K562 (cell line): ENCODE data around the gene NRXN3. TPM values are rescaled to one million over a fixed set of nuclear protein-coding genes. Genes with fewer than 3 reads are reported as not detected.

Source experiments
- ATAC-seq: fragments of 200-7000 bp; cut with Tn5 transposase; 3 replicates; pipeline ENCODE4 v1.9.1; 2020; ENCODE audit warnings: moderate library complexity
- BruUV-seq: library from RNA; stranded (reverse); fragments of 400-500 nt; replicated peaks from 2 replicates; lab custom pipeline; 2021; lab: Mats Ljungman, UMichigan
- CTCF ChIA-PET: fragments of 300-600 bp; formaldehyde crosslinking; extraction: SDS; loops from one replicate; lab custom pipeline; 2021; ENCODE audit warnings: low intra/inter-chr PET ratio; lab: Yijun Ruan, JAX
- POLR2A ChIA-PET: fragments of 300-600, 350-650 bp; sonication (Branson Sonifier 250); formaldehyde crosslinking; extraction: SDS; loops from one replicate; lab custom pipeline; 2021; ENCODE audit warnings: antibody characterized with exemption, inconsistent platforms; lab: Yijun Ruan, JAX
- DNase-seq, 4 experiments: peaks; one replicate each; pipeline versions ENCODE4 v3.0.0 to v3.0.0-alpha.2; 2011 to 2018; ENCODE audit warnings: low spot score in 3 of 4, mixed read lengths in 3 of 4; ENCODE audit errors: extremely low read depth in 1 of 4
- FAIRE-seq: peaks from 2 replicates; lab custom pipeline; 2011; peaks lifted over from hg19 to GRCh38; lab: Jason Lieb, UNC
- H2AFZ ChIP-seq: 2 replicates; pipeline ENCODE4 v1.6.0; 2011; ENCODE audit warnings: low read depth, low read length, control low read depth, inconsistent platforms
- H3K27ac ChIP-seq: fragments of 200-600 bp; 3 replicates; pipeline ENCODE4 v1.8.0; 2011; ENCODE audit warnings: low read depth, mild to moderate bottlenecking, control low read depth, inconsistent platforms, low read length, moderate library complexity, mixed read lengths; ENCODE audit errors: extremely low read depth
- H3K27me3 ChIP-seq, 2 experiments: fragments of 300-600 bp in 1 of 2; 2 replicates in 1 of 2; 3 replicates in 1 of 2; pipeline versions ENCODE4 v1.6.0 to v1.8.0; 2011; ENCODE audit warnings: inconsistent platforms in 2 of 2, low read length in 2 of 2, mild to moderate bottlenecking in 1 of 2, mixed read lengths in 1 of 2, moderate library complexity in 1 of 2; ENCODE audit not compliant: control insufficient read depth in 2 of 2, insufficient read depth in 2 of 2
- H3K36me3 ChIP-seq: fragments of 300-600 bp; 3 replicates; pipeline ENCODE4 v1.8.0; 2011; ENCODE audit warnings: mild to moderate bottlenecking, low read length, inconsistent platforms; ENCODE audit not compliant: control insufficient read depth, insufficient read depth
- H3K4me1 ChIP-seq, 2 experiments: fragments of 200-600 bp in 1 of 2; replicated peaks in 1 of 2; 2 replicates in 1 of 2; 3 replicates in 1 of 2; pipeline versions ENCODE4 v1.5.1 to v1.8.0; 2011; ENCODE audit warnings: inconsistent platforms in 2 of 2, low read length in 2 of 2, mild to moderate bottlenecking in 1 of 2, mixed read lengths in 1 of 2, moderate library complexity in 1 of 2; ENCODE audit not compliant: control insufficient read depth in 2 of 2, insufficient read depth in 2 of 2
- H3K4me2 ChIP-seq: 2 replicates; pipeline ENCODE4 v1.6.1; 2011; ENCODE audit warnings: low read length, control low read depth, inconsistent platforms, mixed read lengths; ENCODE audit not compliant: insufficient read depth
- H3K4me3 ChIP-seq: fragments of 200-600 bp; sonication (generic), shearing (Covaris generic); 2 replicates; pipeline ENCODE4 v1.5.1; 2016; ENCODE audit warnings: control low read depth, inconsistent platforms
- H3K79me2 ChIP-seq: fragments of 200-600 bp; 3 replicates; pipeline ENCODE4 v1.8.0; 2011; ENCODE audit warnings: low read length, inconsistent platforms; ENCODE audit not compliant: control insufficient read depth, insufficient read depth
- H3K9ac ChIP-seq, 2 experiments: 2 replicates each; pipeline versions ENCODE4 v1.6.0 to v1.6.1; 2011; ENCODE audit warnings: low read depth in 2 of 2, low read length in 2 of 2, control low read depth in 1 of 2, inconsistent platforms in 1 of 2, mild to moderate bottlenecking in 1 of 2, mixed read lengths in 1 of 2; ENCODE audit not compliant: insufficient read depth in 1 of 2
- H3K9me1 ChIP-seq: one replicate; pipeline ENCODE4 v1.6.0; 2011; ENCODE audit warnings: inconsistent platforms, mild to moderate bottlenecking, low read length, moderate library complexity; ENCODE audit not compliant: control insufficient read depth, insufficient read depth
- H3K9me3 ChIP-seq: replicated peaks from 2 replicates; pipeline ENCODE4 v1.5.1; 2011; ENCODE audit warnings: low read depth, low read length, inconsistent platforms; ENCODE audit not compliant: control insufficient read depth, insufficient read depth
- H4K20me1 ChIP-seq: replicated peaks from 2 replicates; pipeline ENCODE4 v1.6.1; 2011; ENCODE audit warnings: low read length, inconsistent platforms, mixed read lengths; ENCODE audit not compliant: control insufficient read depth, insufficient read depth
- CHD2 ChIP-seq: IDR thresholded peaks from 2 replicates; pipeline ENCODE4 v1.6.1; 2011; ENCODE audit warnings: low read depth, low read length
- CREB1 ChIP-seq, 2 experiments: sonication (generic) in 1 of 2; formaldehyde crosslinking in 1 of 2; IDR thresholded peaks; 2 replicates each; pipeline versions ENCODE4 v1.6.1 to v1.8.0; 2012 to 2022; ENCODE audit warnings: inconsistent platforms in 1 of 2, mild to moderate bottlenecking in 1 of 2, missing genetic modification reagents in 1 of 2, moderate library complexity in 1 of 2
- ELF2 ChIP-seq: fragments of 250-450 bp; sonication (Bioruptor Pico); IDR thresholded peaks from 2 replicates; pipeline ENCODE4 v1.5.0; 2021; ENCODE audit warnings: mild to moderate bottlenecking
- FOXK1 ChIP-seq: sonication (generic); formaldehyde crosslinking; IDR thresholded peaks from 2 replicates; pipeline ENCODE4 v1.8.0; 2022; ENCODE audit warnings: missing genetic modification reagents, mild to moderate bottlenecking, borderline replicate concordance
- KLF16 ChIP-seq: IDR thresholded peaks from 2 replicates; pipeline ENCODE4 v1.6.1; 2016; ENCODE audit warnings: antibody characterized with exemption
- NR2C2 ChIP-seq, 2 experiments: fragments of 200-800 bp in 1 of 2; sonication (Bioruptor generic) in 1 of 2; sonication (generic) in 1 of 2; formaldehyde crosslinking in 1 of 2; IDR thresholded peaks; 2 replicates each; pipeline versions ENCODE4 v1.6.1 to v1.8.0; 2016 to 2022; ENCODE audit warnings: mild to moderate bottlenecking in 1 of 2, missing compliant biosample characterization in 1 of 2, missing genetic modification characterization in 1 of 2, missing genetic modification reagents in 1 of 2
- POU5F1 ChIP-seq: fragments of 150-350 bp; IDR thresholded peaks from 2 replicates; pipeline ENCODE4 v1.6.1; 2014; ENCODE audit warnings: borderline replicate concordance, low read length, low read depth, mild to moderate bottlenecking; ENCODE audit not compliant: partially characterized antibody
- SNRNP70 ChIP-seq: fragments of 200-400 bp; formaldehyde crosslinking; optimal IDR thresholded peaks from 2 replicates; pipeline ENCODE3; 2017; ENCODE audit warnings: low read depth, low read length
- TBL1XR1 ChIP-seq, 2 experiments: IDR thresholded peaks; 2 replicates each; pipeline ENCODE4 v1.6.1; 2012; ENCODE audit warnings: improper control_type of control experiment in 2 of 2, low read length in 2 of 2, mild to moderate bottlenecking in 1 of 2
- TEAD4 ChIP-seq, 2 experiments: sonication (generic) in 1 of 2; formaldehyde crosslinking in 1 of 2; IDR thresholded peaks; 2 replicates each; pipeline versions ENCODE4 v1.6.1 to v1.8.0; 2012 to 2022; ENCODE audit warnings: borderline replicate concordance in 1 of 2, inconsistent platforms in 1 of 2, low read length in 1 of 2, mild to moderate bottlenecking in 1 of 2, missing genetic modification reagents in 1 of 2
- TFAP4 ChIP-seq: sonication (generic); formaldehyde crosslinking; IDR thresholded peaks from 2 replicates; pipeline ENCODE4 v1.8.0; 2022; ENCODE audit warnings: missing genetic modification reagents, mild to moderate bottlenecking, moderate library complexity, borderline replicate concordance
- ZNF253 ChIP-seq: fragments of 250-450 bp; sonication (Bioruptor Pico); conservative IDR thresholded peaks from 2 replicates; pipeline ENCODE4 v1.6.1; 2021; ENCODE audit warnings: mild to moderate bottlenecking
- ZNF586 ChIP-seq: fragments of 450-650 bp; formaldehyde crosslinking; conservative IDR thresholded peaks from 2 replicates; pipeline ENCODE4 v1.4.0; 2020; ENCODE audit warnings: mild to moderate bottlenecking, moderate library complexity
- ZNF76 ChIP-seq: fragments of 250-450 bp; sonication (Bioruptor Pico); IDR thresholded peaks from 2 replicates; pipeline ENCODE4 v1.4.0; 2020; ENCODE audit warnings: mild to moderate bottlenecking, moderate library complexity, borderline replicate concordance
- ZZZ3 ChIP-seq: fragments of 450-650 bp; IDR thresholded peaks from 2 replicates; pipeline ENCODE4 v1.6.1; 2016; ENCODE audit warnings: antibody characterized with exemption, mild to moderate bottlenecking, moderate library complexity
- whole genome bisulfite sequencing: fragments of 100-300 bp; shearing (Covaris generic); methylation state at CpG from one replicate; pipeline ENCODE4 v1.1.6; 2016; ENCODE audit warnings: low coverage, mixed read lengths; ENCODE audit not compliant: insufficient coverage; ENCODE audit errors: missing lambda C conversion rate; 5-methylcytosine and 5-hydroxymethylcytosine counted together
- in situ Hi-C: fragments of 300-500 bp; cut with MboI; formaldehyde crosslinking; loops from 4 replicates; pipeline ENCODE4 v1.15.0; 2018; ENCODE audit warnings: inconsistent platforms, mixed read lengths
- intact Hi-C: fragments of 100-400 bp; cut with micrococcal nuclease; formaldehyde crosslinking; loops from 2 replicates; pipeline ENCODE4 v1.14.2; 2022
- polyA plus RNA-seq, 8 experiments: library from polyadenylated mRNA; depleted of rRNA in 4 of 8; stranded (reverse) in 5 of 8; unstranded in 3 of 8; fragments of >200 nt; fragmentation: Nextera tagmentation in 2 of 8; fragmentation: Illumina TruSeq in 1 of 8; extraction: Ambion mirVana in 2 of 8; extraction: Trizol in 1 of 8; gene quantifications; 2 replicates each; pipeline versions ENCODE4 v1.2.1 to v1.2.3, GENCODE V29; 2011 to 2014; ENCODE audit warnings: inconsistent platforms in 1 of 8, missing spikeins in 1 of 8
- total RNA-seq, 7 experiments: library from RNA; depleted of rRNA in 6 of 7; stranded (reverse); fragments of >200 nt in 6 of 7; fragmentation: Illumina TruSeq in 2 of 7; extraction: Trizol in 2 of 7; gene quantifications; 2 replicates each; pipeline versions ENCODE4 v1.2.1 to v1.2.3, GENCODE V29; 2011 to 2021; ENCODE audit warnings: low replicate concordance in 1 of 7
- TF ChIP-seq, protein P1 (sequence below): fragments of 250-450 bp; sonication (Bioruptor Pico); IDR thresholded peaks from 2 replicates; pipeline ENCODE4 v1.4.0; 2020; ENCODE audit warnings: mild to moderate bottlenecking
- TF ChIP-seq, protein P2 (sequence below): sonication (generic); formaldehyde crosslinking; IDR thresholded peaks from 2 replicates; pipeline ENCODE4 v1.8.0; 2023; ENCODE audit warnings: mild to moderate bottlenecking, missing genetic modification reagents

Gene NRXN3
- total and polyA plus RNA-seq, 9 of the 15 experiments (the other 6 are each of a cell fraction or from before 2014, with no cell fraction given): 0.09 TPM; not detected in 8

- TF ChIP-seq, protein P1, sequence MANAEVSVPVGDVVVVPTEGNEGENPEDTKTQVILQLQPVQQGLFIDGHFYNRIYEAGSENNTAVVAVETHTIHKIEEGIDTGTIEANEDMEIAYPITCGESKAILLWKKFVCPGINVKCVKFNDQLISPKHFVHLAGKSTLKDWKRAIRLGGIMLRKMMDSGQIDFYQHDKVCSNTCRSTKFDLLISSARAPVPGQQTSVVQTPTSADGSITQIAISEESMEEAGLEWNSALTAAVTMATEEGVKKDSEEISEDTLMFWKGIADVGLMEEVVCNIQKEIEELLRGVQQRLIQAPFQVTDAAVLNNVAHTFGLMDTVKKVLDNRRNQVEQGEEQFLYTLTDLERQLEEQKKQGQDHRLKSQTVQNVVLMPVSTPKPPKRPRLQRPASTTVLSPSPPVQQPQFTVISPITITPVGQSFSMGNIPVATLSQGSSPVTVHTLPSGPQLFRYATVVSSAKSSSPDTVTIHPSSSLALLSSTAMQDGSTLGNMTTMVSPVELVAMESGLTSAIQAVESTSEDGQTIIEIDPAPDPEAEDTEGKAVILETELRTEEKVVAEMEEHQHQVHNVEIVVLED (CRISPR knock-in tag): 0 out of 2 replicates have a peak, but pooled peaks have one; percentile 18
- no peak for TF ChIP-seq ZZZ3
- peak; percentile 25; the same call in 1 of the 2 replicates for TF ChIP-seq ZNF76
- no peak for TF ChIP-seq CHD2
- TF ChIP-seq POU5F1: no peak
- peak; percentile 21; the same call in 1 of the 2 replicates for TF ChIP-seq ELF2
- TF ChIP-seq TEAD4 (IDR thresholded peaks at IDR 0.05; ENCODE audit: low read length): peak; percentile 33; the same call in 1 of the 2 replicates
- TF ChIP-seq TEAD4 (CRISPR knock-in tag; IDR thresholded peaks at IDR 0.05; ENCODE audit: borderline replicate concordance): no peak
- TF ChIP-seq, all 486 proteins: peak for 22
Measured at GRCh38 chr14:78611796-78612571, 441.8 kb downstream of the NRXN3 start (continued).

DNA sequence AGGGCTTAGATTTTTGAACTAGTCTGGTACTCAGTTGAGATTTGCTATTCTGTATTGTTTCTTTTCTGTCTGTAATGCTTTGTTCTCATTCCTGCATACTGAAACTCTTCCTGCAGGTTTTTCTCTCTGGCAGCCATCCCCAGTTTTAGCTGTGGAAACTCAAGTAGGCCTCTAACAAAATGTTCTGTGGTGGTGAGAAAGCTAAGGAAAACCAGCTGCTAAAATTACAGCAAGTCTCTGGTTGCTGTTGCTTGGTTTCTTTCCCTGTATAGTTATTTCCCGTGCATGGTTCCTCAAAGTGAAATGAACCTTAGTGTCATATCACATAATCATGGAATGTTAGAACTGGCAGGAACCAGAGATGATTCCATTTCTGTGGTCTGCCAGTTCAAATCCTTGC is 442.5 kb downstream of the NRXN3 start:
- Histone ChIP-seq H3K4me2 (no peak overlapping the region), H3K9me1 (no peaks in the 10 kb centered on the region), H3K9ac (no peak overlapping the region), H4K20me1 (no peaks in the 10 kb centered on the region), H3K36me3 (no peaks in the 10 kb centered on the region), H3K4me1 (no peaks in the 10 kb centered on the region), H3K9me3 (no peaks in the 10 kb centered on the region), H2AFZ (no peak overlapping the region), H3K4me3 (no peak overlapping the region), H3K79me2 (no peaks in the 10 kb centered on the region), H3K27ac (no peak overlapping the region), H3K27me3 (no peaks in the 10 kb centered on the region)
- POLR2A ChIA-PET: no interaction called here
- ATAC-seq: no peak
- BruUV-seq: no TSS peak
- DNase-seq: no peak
- CTCF ChIA-PET: no interaction called here
- no peak for FAIRE-seq
- in situ Hi-C loops (no loop called here), intact Hi-C loops (no loop called here)
- 0% methylated on average over 1 of the region's 1 CpG for WGBS
- TF ChIP-seq TFAP4 (CRISPR knock-in tag) (no peak), CREB1 (IDR thresholded peaks at IDR 0.05) (no peak), CREB1 (CRISPR knock-in tag; IDR thresholded peaks at IDR 0.05) (no peak), SNRNP70 (no peak), TBL1XR1 (IDR thresholded peaks at IDR 0.05; ENCODE audit: low read length in 2 of 2) (no peak), ZNF253 (CRISPR knock-in tag) (no peak), NR2C2 (CRISPR knock-in tag; IDR thresholded peaks at IDR 0.05) (no peak), NR2C2 (tag; IDR thresholded peaks at IDR 0.05) (no peak), ZNF586 (CRISPR knock-in tag) (no peak), FOXK1 (CRISPR knock-in tag) (no peak), KLF16 (no peak)
- TF ChIP-seq, protein P2, sequence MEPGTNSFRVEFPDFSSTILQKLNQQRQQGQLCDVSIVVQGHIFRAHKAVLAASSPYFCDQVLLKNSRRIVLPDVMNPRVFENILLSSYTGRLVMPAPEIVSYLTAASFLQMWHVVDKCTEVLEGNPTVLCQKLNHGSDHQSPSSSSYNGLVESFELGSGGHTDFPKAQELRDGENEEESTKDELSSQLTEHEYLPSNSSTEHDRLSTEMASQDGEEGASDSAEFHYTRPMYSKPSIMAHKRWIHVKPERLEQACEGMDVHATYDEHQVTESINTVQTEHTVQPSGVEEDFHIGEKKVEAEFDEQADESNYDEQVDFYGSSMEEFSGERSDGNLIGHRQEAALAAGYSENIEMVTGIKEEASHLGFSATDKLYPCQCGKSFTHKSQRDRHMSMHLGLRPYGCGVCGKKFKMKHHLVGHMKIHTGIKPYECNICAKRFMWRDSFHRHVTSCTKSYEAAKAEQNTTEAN (CRISPR knock-in tag): no peak
